Measurements from ENCODE around the gene MRGPRF. TPM values are rescaled to one million over a fixed set of nuclear protein-coding genes. Genes with fewer than 3 reads are reported as not detected.

The MRGPRF gene
- total RNA-seq, 1 experiment from 2014 or later, result 0.76 TPM

GRCh38 chr11:69035150-69035945 lies 22.3 kb upstream of the MRGPRF start:
- POLR2A ChIA-PET, result interaction anchor here (2.1 kb wide), 1 partner anchor 24 kb away, joined by 5 read pairs; no protein-coding TSS in a partner anchor
- Histone ChIP-seq H3K9me3 (ENCODE audit: control insufficient read depth in 1 of 2, insufficient read depth in 1 of 2, low read depth in 1 of 2, low read length in 2 of 2) (no peaks in the 10 kb centered on the region), H3K4me2 (ENCODE audit: low read length) (no peak overlapping the region), H3K4me1 (ENCODE audit: control insufficient read depth in 1 of 2, insufficient read depth in 2 of 2, low read length in 2 of 2) (no peaks in the 10 kb centered on the region), H2AFZ (ENCODE audit: low read depth, low read length, poor library complexity, severe bottlenecking) (no peak overlapping the region), H3K36me3 (ENCODE audit: control insufficient read depth in 1 of 2, insufficient read depth in 2 of 2, low read length in 2 of 2) (no peaks in the 10 kb centered on the region), H3K79me2 (ENCODE audit: insufficient read depth, low read length) (no peaks in the 10 kb centered on the region), H3K9me2 (ENCODE audit: insufficient read depth) (no peaks in the 10 kb centered on the region), H3K27ac (ENCODE audit: low read depth, low read length) (no peak overlapping the region), H3K9ac (ENCODE audit: low read length) (no peak overlapping the region), H3K27me3 (ENCODE audit: insufficient read depth, low read length) (0 out of 2 replicates have a peak, but pooled peaks cover 2% of the 10 kb centered on the region), H4K20me1 (ENCODE audit: insufficient read depth) (no peaks in the 10 kb centered on the region), H3K4me3 (replicated peaks in 1 of 2; ENCODE audit: low read depth in 1 of 2, low read length in 2 of 2) (no peak overlapping the region)
- DNase-seq (ENCODE audit: low read depth, low spot score) (no peak), ATAC-seq (no peak)
- CTCF ChIA-PET, result interaction anchor here (1.4 to 2.0 kb wide), 2 partner anchors 9 kb away, joined by 3 to 7 read pairs; no protein-coding TSS in a partner anchor
- intact Hi-C loops (cut with micrococcal nuclease), result no loop called here
- no peak for TF ChIP-seq CTCF (IDR thresholded peaks at IDR 0.05 in 2 of 3, conservative IDR thresholded peaks at IDR 0.05 in 1 of 3; ENCODE audit: borderline replicate concordance in 1 of 3, insufficient read depth in 1 of 3, low read depth in 2 of 3, low read length in 2 of 3)
- no peak for TF ChIP-seq SIN3A (IDR thresholded peaks at IDR 0.05; ENCODE audit: low read depth)
- no peak for TF ChIP-seq RAD21 (IDR thresholded peaks at IDR 0.05; ENCODE audit: low read depth)
- TF ChIP-seq JUND (IDR thresholded peaks at IDR 0.05), result no peak
- no TSS peak for BruUV-seq (replicated peaks)
- RAD21 ChIA-PET (ENCODE audit: low non-redundant PET in 1 of 2, low total read pairs in 2 of 2, uncharacterized antibody in 2 of 2, unreplicated experiment in 2 of 2), result no interaction called here
